H1 (cell line): ENCODE measurements around the gene SV2C. TPM values are rescaled to one million over a fixed set of nuclear protein-coding genes. Genes with fewer than 3 reads are reported as not detected.

Experiments
- CHD7 ChIP-seq: fragments of 300-600 bp; sonication (generic); IDR thresholded peaks from 2 replicates; pipeline ENCODE4 v1.7.1; 2012; ENCODE audit warnings: low read length, moderate library complexity, mild to moderate bottlenecking, inconsistent platforms; ENCODE audit not compliant: insufficient replicate concordance
- polyA plus RNA-seq, 7 experiments: library from polyadenylated mRNA; depleted of rRNA in 3 of 7; stranded (reverse) in 5 of 7; unstranded in 2 of 7; fragments of >200 nt in 5 of 7; fragments of 200-250 nt in 2 of 7; gene quantifications; 1 replicate in 5 of 7; 2 replicates in 1 of 7; 4 replicates in 1 of 7; pipeline versions ENCODE4 v1.2.1 to v1.2.3, GENCODE V29; 2011 to 2013; ENCODE audit warnings: missing spikeins in 2 of 7, mixed read lengths in 2 of 7
- total RNA-seq: library from RNA; stranded (reverse); fragmentation: NEBNext Ultra II Directional; extraction: Animal tissue kit (Norgen Biotek cat#: 25700); gene quantifications from 2 replicates; pipeline ENCODE4 v1.2.1, GENCODE V29; 2021

SV2C gene
- total and polyA plus RNA-seq, 2 of the 8 experiments (the other 6 are each of a cell fraction or from before 2014, with no cell fraction given) = 0.08 to 0.24 TPM

- TF ChIP-seq CHD7 = no peak
- TF ChIP-seq, all 59 proteins: peak for 0
Observed at GRCh38 chr5:76278261-76278789, 195.1 kb downstream of the SV2C start (continued).
